Large intestine (tissue), 3 donors: ENCODE measurements around the gene TLE4. TPM values are rescaled to one million over a fixed set of nuclear protein-coding genes. Genes with fewer than 3 reads are reported as not detected.
"Not testable (repeated sequence)": the region's sequence is repeated elsewhere in the genome, so short reads cannot be mapped to it uniquely, and the experiment has no call there.

Source experiments
- DNase-seq, 2 donors: peaks; one replicate each; pipeline versions ENCODE4 v3.0.0 to v3.0.0-alpha.2; 2013
- H3K27ac ChIP-seq: one replicate; pipeline ENCODE4 v1.5.1; 2013; ENCODE audit warnings: low read length
- H3K27me3 ChIP-seq: 2 replicates; pipeline ENCODE4 v1.6.1; 2013; ENCODE audit warnings: low read length; ENCODE audit not compliant: control insufficient read depth, insufficient read depth
- H3K36me3 ChIP-seq: 2 replicates; pipeline ENCODE4 v1.6.1; 2013; ENCODE audit warnings: low read length; ENCODE audit not compliant: control insufficient read depth, insufficient read depth
- H3K4me1 ChIP-seq: one replicate; pipeline ENCODE4 v1.6.1; 2013; ENCODE audit warnings: low read length; ENCODE audit not compliant: control insufficient read depth, insufficient read depth
- H3K4me3 ChIP-seq: one replicate; pipeline ENCODE4 v1.5.1; 2013; ENCODE audit warnings: low read length
- H3K9me3 ChIP-seq: one replicate; pipeline ENCODE4 v1.6.1; 2013; ENCODE audit warnings: mild to moderate bottlenecking, low read depth, low read length, moderate library complexity; ENCODE audit not compliant: control insufficient read depth
- WGBS: methylation state at CpG from one replicate; pipeline ENCODE4 v1.1.5; 2013; ENCODE audit warnings: low lambda C conversion rate; ENCODE audit not compliant: insufficient coverage; 5-methylcytosine and 5-hydroxymethylcytosine counted together
- polyA plus RNA-seq: library from polyadenylated mRNA; unstranded; fragments of 120-200 nt; gene quantifications from one replicate; pipeline ENCODE4 v1.2.1, GENCODE V29; 2013

TLE4 gene
- polyA plus RNA-seq, 1 donor, result 33.3 TPM

DNA sequence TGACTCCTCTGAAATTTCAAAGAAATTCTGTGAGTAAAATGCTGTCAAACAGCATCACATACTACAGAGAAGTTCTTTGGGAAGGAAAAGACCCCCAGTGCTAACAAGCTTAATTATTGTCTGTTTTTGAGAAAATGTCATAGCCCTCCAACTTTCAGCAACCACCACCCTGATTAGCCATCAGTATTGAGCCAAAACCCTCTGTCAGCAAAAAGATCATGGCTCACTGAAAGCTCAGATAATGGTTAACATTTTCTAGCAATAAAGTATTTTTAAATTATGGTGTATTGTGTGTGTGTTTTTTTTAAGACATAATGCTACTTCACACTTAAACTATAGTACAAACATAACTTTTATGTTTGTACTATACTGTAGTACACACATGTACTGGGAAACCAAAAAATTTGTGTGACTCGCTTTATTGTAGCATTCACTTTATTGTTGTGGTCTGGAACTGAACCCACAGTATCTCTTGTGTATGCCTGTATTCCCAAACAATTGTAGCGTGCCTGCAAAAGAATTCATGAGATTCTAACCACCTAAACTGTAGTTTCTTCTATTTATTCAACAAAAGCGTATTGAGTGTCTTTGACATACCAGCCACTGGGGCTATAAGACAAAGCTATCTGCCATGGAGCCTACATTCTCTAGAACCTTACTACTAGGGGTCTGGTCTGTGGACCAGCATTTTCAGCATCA, 31.6 kb downstream of the TLE4 start:
- no peaks in the 10 kb centered on the region for H3K4me1 ChIP-seq
- peaks cover 10% of the 10 kb centered on the region for H3K36me3 ChIP-seq
- no peaks in the 10 kb centered on the region for H3K27me3 ChIP-seq
- H3K4me3 ChIP-seq, result no peak overlapping the region
- no peak overlapping the region for H3K27ac ChIP-seq
- no peaks in the 10 kb centered on the region for H3K9me3 ChIP-seq
- DNase-seq, result no peak
- no CpG with 5 or more reads among the region's 3 CpGs for WGBS

DNA sequence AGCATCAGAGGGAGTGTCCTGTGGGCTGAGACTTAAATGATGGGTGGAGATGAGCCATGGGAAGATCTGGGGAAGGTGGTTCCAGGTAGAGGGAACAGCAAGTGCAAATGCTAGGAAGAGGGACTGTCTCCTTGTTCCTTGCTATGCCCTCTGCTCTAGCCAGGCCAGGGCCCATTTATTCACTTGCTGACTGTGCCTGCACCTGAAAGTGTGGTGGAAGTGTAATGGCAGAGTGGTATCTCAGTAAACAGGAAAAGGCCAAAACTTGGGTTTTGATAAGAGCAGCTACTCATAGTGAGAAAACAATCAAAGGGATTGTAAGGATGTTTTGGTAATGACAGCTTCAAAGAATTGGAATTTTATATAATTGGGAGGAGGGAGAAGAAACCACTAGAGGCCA, 32.4 kb downstream of the TLE4 start:
- peaks cover 10% of the 10 kb centered on the region for H3K36me3 ChIP-seq
- H3K9me3 ChIP-seq, result no peaks in the 10 kb centered on the region
- H3K4me1 ChIP-seq, result no peaks in the 10 kb centered on the region
- H3K4me3 ChIP-seq, result no peak overlapping the region
- DNase-seq, result no peak
- H3K27me3 ChIP-seq, result no peaks in the 10 kb centered on the region
- H3K27ac ChIP-seq, result no peak overlapping the region

GRCh38 chr9:79604921-79605562, 33.3 kb downstream of the TLE4 start:
- no peak overlapping the region for H3K4me3 ChIP-seq
- DNase-seq, result no peak
- H3K36me3 ChIP-seq, result peaks cover 10% of the 10 kb centered on the region
- no peaks in the 10 kb centered on the region for H3K27me3 ChIP-seq
- H3K9me3 ChIP-seq, result no peaks in the 10 kb centered on the region
- 100% methylated on average over 1 of the region's 5 CpGs for WGBS
- H3K4me1 ChIP-seq, result no peaks in the 10 kb centered on the region
- H3K27ac ChIP-seq, result no peak overlapping the region

- not testable (repeated sequence) for DNase-seq, H3K4me1 ChIP-seq, H3K4me3 ChIP-seq, H3K36me3 ChIP-seq, H3K27ac ChIP-seq, H3K27me3 ChIP-seq, H3K9me3 ChIP-seq
- no CpG with 5 or more reads among the region's 1 CpG for WGBS
These were observed 34.8 kb downstream of the TLE4 start for GRCh38 chr9:79606529-79606928.

DNA sequence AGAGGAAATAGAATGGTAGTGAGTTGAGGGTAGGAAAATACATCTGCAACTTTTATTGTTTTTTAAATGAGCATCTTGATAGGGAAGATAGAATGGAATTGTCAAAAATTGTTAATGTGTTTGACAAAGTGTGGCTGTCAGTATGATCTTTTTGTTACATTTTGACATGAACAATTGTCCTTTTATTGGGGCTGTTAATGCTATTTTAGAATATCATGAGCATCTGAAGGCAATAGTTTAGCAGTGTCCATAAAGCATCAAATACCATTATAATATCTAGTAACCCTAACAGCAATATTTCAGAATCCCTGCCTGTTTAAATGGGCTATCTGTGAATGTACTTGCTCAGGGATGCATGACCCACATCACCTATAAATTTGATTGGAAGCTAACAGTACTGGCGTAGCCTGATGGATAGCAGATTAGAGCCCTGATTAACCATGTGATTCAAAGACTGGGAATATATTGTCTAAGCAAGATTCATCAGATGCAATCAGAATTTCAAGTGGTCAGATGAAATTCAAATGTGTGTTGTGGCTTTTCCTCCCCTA, 37.8 kb downstream of the TLE4 start:
- Histone ChIP-seq H3K36me3 (peaks cover 7% of the 10 kb centered on the region), H3K27me3 (no peaks in the 10 kb centered on the region), H3K9me3 (no peaks in the 10 kb centered on the region), H3K27ac (no peak overlapping the region), H3K4me1 (no peaks in the 10 kb centered on the region), H3K4me3 (no peak overlapping the region)
- WGBS, result no CpG with 5 or more reads among the region's 1 CpG
- DNase-seq, result no peak

DNA sequence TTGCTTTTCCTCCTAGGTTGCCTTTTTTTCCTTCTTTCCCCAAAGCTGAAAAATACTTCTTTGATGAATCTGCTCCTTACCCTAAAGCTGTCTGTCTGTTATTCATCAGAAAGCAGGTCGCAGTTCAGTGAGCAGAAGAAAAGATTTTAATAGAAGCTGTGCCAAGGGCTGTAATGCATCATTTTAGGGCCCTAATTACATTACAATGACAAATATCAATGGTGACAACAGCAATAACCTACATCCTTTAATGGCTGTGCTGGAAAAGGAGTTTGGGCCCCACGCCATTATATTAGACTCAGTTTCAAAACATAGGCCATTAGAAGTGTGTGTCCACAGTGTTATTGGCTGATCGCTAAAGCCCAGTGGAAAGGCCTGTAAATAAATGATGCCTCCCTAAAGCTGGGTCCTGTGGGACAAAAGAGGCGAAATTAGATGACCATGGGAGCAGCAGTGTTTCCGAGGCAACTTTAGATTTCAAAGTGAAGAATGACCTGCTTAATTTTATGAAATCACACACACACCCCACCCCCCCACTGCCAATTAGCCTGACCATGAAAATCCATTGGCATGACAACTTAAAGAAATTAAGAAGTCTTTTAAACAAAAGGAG, 38.4 kb downstream of the TLE4 start:
- Histone ChIP-seq H3K27me3 (no peaks in the 10 kb centered on the region), H3K36me3 (peaks cover 7% of the 10 kb centered on the region), H3K4me1 (no peaks in the 10 kb centered on the region), H3K9me3 (no peaks in the 10 kb centered on the region), H3K27ac (no peak overlapping the region), H3K4me3 (no peak overlapping the region)
- WGBS, result no CpG with 5 or more reads among the region's 5 CpGs
- no peak for DNase-seq

GRCh38 chr9:79610791-79611614, 39.2 kb downstream of the TLE4 start:
- Histone ChIP-seq H3K27me3 (no peaks in the 10 kb centered on the region), H3K36me3 (peaks cover 8% of the 10 kb centered on the region), H3K4me1 (no peaks in the 10 kb centered on the region), H3K27ac (no peak overlapping the region), H3K4me3 (no peak overlapping the region), H3K9me3 (no peaks in the 10 kb centered on the region)
- WGBS, result 100% methylated on average over 1 of the region's 4 CpGs
- no peak for DNase-seq

GRCh38 chr9:79613145-79613544, 41.4 kb downstream of the TLE4 start:
- DNase-seq, result no peak
- WGBS, result 83% methylated on average over 1 of the region's 3 CpGs
- H3K4me1 ChIP-seq, result no peaks in the 10 kb centered on the region
- H3K9me3 ChIP-seq, result no peaks in the 10 kb centered on the region
- H3K36me3 ChIP-seq, result peaks cover 10% of the 10 kb centered on the region
- H3K27ac ChIP-seq, result no peak overlapping the region
- no peaks in the 10 kb centered on the region for H3K27me3 ChIP-seq
- H3K4me3 ChIP-seq, result no peak overlapping the region

DNA sequence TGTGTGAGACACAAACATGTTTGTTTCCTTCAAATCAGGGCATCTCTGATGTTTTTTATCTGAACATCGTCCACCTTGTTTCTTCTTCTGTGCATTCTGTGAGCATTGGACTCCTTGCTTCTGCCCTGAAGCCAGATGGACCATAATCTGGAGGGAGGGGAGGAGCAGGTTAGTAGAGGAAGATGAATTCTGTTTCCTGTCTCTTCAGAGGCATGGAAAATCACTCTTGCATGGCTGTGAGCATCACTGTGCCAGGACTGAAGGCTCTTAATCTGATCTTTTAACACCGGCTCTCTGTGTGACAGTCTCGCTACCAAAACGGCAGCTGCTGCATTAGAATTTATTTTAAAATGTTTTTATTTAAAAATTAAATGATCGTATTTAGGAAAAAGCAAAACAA, 43.3 kb downstream of the TLE4 start:
- Histone ChIP-seq H3K36me3 (peaks cover 10% of the 10 kb centered on the region), H3K4me3 (no peak overlapping the region), H3K27ac (no peak overlapping the region), H3K9me3 (no peaks in the 10 kb centered on the region), H3K27me3 (no peaks in the 10 kb centered on the region), H3K4me1 (no peaks in the 10 kb centered on the region)
- DNase-seq, result no peak
- WGBS, result 100% methylated on average over 3 of the region's 5 CpGs

- Histone ChIP-seq H3K4me3 (no peak overlapping the region), H3K4me1 (no peaks in the 10 kb centered on the region), H3K27ac (no peak overlapping the region), H3K36me3 (peaks cover 10% of the 10 kb centered on the region), H3K9me3 (no peaks in the 10 kb centered on the region), H3K27me3 (no peaks in the 10 kb centered on the region)
- 100% methylated on average over 1 of the region's 4 CpGs for WGBS
- no peak for DNase-seq
These were observed 44.2 kb downstream of the TLE4 start for GRCh38 chr9:79616013-79616412.
